ENCODE results near the gene MDC1. TPM values are rescaled to one million over a fixed set of nuclear protein-coding genes. Genes with fewer than 3 reads are reported as not detected.

Gene MDC1
- total RNA-seq, 5 donors from 2014 or later (not counting 1 experiment from before 2014, with no cell fraction given) = 42.3 to 69.7 (median 53.4) TPM

DNA sequence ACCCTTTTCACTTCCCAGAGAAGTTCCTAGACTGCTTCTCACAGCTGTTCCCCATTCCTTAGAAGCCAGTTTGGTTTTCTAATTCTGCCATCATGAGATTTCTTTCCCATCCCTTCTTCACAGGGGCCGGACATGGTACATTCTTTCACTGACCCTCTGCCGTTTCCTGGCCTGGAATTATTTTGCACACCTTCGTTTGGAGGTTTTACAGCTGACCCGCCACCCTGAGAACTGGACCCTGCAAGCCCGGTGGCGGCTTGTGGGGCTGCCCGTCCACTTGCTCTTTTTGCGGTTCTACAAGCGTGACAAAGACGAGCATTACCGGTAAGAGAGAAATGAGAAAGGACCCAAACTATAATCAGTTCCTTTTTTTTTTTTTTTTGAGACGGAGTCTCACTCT lies 65.9 kb downstream of the MDC1 start:
- Histone ChIP-seq H3K9me3 (no peaks in the 10 kb centered on the region), H3K4me3 (ENCODE audit: control insufficient read depth in 1 of 2, extremely low read depth in 1 of 2, low read length in 1 of 2) (no peak overlapping the region), H3K4me1 (ENCODE audit: control insufficient read depth in 1 of 2, extremely low read depth in 1 of 2, insufficient read depth in 2 of 2, low read length in 2 of 2) (peaks cover 8 to 24% of the 10 kb centered on the region in 2 experiments), H3K27me3 (replicated peaks in 1 of 2; ENCODE audit: control insufficient read depth in 2 of 2, extremely low read depth in 1 of 2, insufficient read depth in 2 of 2, low read length in 1 of 2) (no peaks in the 10 kb centered on the region), H3K36me3 (ENCODE audit: control insufficient read depth in 2 of 2, extremely low read depth in 1 of 2, insufficient read depth in 1 of 2, low read length in 1 of 2) (peaks cover 15 to 53% of the 10 kb centered on the region in 2 donors), H3K27ac (ENCODE audit: low read length) (no peak overlapping the region)
- no peaks in the 10 kb centered on the region for H3K27me3 Mint-ChIP-seq
- ATAC-seq (replicated peaks in 1 of 4) (no peak), DNase-seq (no peak)
- no peak overlapping the region for H3K4me3 Mint-ChIP-seq
- peaks cover 27% of the 10 kb centered on the region for H3K36me3 Mint-ChIP-seq
- peaks cover 16 to 19% (median 17%) of the 10 kb centered on the region in 3 donors for H3K4me1 Mint-ChIP-seq
- 100% methylated on average over 5 of the region's 12 CpGs for WGBS (ENCODE audit: insufficient coverage)
- H3K9me3 Mint-ChIP-seq = no peaks in the 10 kb centered on the region
- ChIA-PET POLR2A (no interaction called here), CTCF (no interaction called here)
- no peak overlapping the region for H3K27ac Mint-ChIP-seq

Other genes starting within 250 kb of the MDC1 start
- 1,000 to 10,000 TPM; 1,114 to 1,417 (median 1,253) TPM for gene HLA-E, start 227.8 kb downstream of the MDC1 start, total RNA-seq
- gene GNL1, start 160.8 kb downstream of the MDC1 start, total RNA-seq = 100 to 1,000 TPM in 2 of 5 donors, 10 to 100 TPM in 3; 65.5 to 167 (median 72.9) TPM
- 10 to 100 TPM; 12.8 to 22.1 (median 19.7) TPM for gene PRR3, start 160.0 kb downstream of the MDC1 start, total RNA-seq
- 10 to 100 TPM; 61.1 to 89.9 (median 73.8) TPM for gene ABCF1, start 145.8 kb downstream of the MDC1 start, total RNA-seq
- 100 to 1,000 TPM; 104 to 170 (median 163) TPM for gene PPP1R10, start 100.0 kb downstream of the MDC1 start, total RNA-seq
- gene MRPS18B, start 99.4 kb downstream of the MDC1 start, total RNA-seq = 10 to 100 TPM; 20.7 to 55.5 (median 50.2) TPM
- gene ATAT1, start 90.4 kb downstream of the MDC1 start, total RNA-seq = 10 to 100 TPM in 4 of 5 donors, 1 to 10 TPM in 1; 6.9 to 11.8 (median 10.4) TPM
- 10 to 100 TPM; 24.5 to 39.8 (median 31.4) TPM for gene C6orf136, start 70.1 kb downstream of the MDC1 start, total RNA-seq
- 10 to 100 TPM; 29.0 to 51.9 (median 46.2) TPM for gene DHX16, start 44.3 kb downstream of the MDC1 start, total RNA-seq
- 100 to 1,000 TPM; 109 to 177 (median 156) TPM for gene PPP1R18, start 30.6 kb downstream of the MDC1 start, total RNA-seq
- 1 to 10 TPM; 4.2 to 6.9 (median 5.5) TPM for gene NRM, start 26.3 kb downstream of the MDC1 start, total RNA-seq
- gene TUBB, start 3.1 kb upstream of the MDC1 start, total RNA-seq = 100 to 1,000 TPM; 108 to 246 (median 202) TPM
- gene FLOT1, start 25.4 kb upstream of the MDC1 start, total RNA-seq = 100 to 1,000 TPM in 1 of 5 donors, 10 to 100 TPM in 4; 62.2 to 109 (median 74.2) TPM
- gene IER3, start 27.3 kb upstream of the MDC1 start, total RNA-seq = 10 to 100 TPM in 4 of 5 donors, 1 to 10 TPM in 1; 8.9 to 30.8 (median 12.4) TPM
- 10 to 100 TPM in 4 of 5 donors, 1 to 10 TPM in 1; 8.8 to 23.9 (median 19.3) TPM for gene DDR1, start 167.2 kb upstream of the MDC1 start, total RNA-seq
- gene GTF2H4, start 190.9 kb upstream of the MDC1 start, total RNA-seq = 10 to 100 TPM; 15.5 to 39.2 (median 33.3) TPM
- gene VARS2, start 197.0 kb upstream of the MDC1 start, total RNA-seq = 10 to 100 TPM; 25.1 to 55.2 (median 40.9) TPM
- under 1 TPM in 2 of 5 donors, not detected in 3; 0.51 to 0.67 TPM for gene SFTA2, start 214.9 kb upstream of the MDC1 start, total RNA-seq
- gene MUCL3, start 223.7 kb upstream of the MDC1 start, total RNA-seq = under 1 TPM in 1 of 5 donors, not detected in 4; 0.09 TPM